HG03558 (cell line): Measurements from ENCODE around the gene ARL2BP.

Source experiments
- ATAC-seq: cut with Tn5 transposase; IDR thresholded peaks from one replicate; pipeline ENCODE4 v1.9.1; 2021; ENCODE audit warnings: moderate number of reproducible peaks; ENCODE audit not compliant: unreplicated experiment; ENCODE audit errors: extremely low read depth

Gene ARL2BP

GRCh38 chr16:57279780-57280638 lies 35.0 kb downstream of the ARL2BP start:
- ATAC-seq = no peak

- ATAC-seq = no peak
Measured at GRCh38 chr16:57281791-57282190, 36.7 kb downstream of the ARL2BP start.

GRCh38 chr16:57282510-57283213 lies 37.6 kb downstream of the ARL2BP start:
- no peak for ATAC-seq

- no peak for ATAC-seq
Measured at GRCh38 chr16:57283214-57283958, 38.3 kb downstream of the ARL2BP start.

- ATAC-seq = no peak
Measured at GRCh38 chr16:57283959-57284208, 38.8 kb downstream of the ARL2BP start.

DNA sequence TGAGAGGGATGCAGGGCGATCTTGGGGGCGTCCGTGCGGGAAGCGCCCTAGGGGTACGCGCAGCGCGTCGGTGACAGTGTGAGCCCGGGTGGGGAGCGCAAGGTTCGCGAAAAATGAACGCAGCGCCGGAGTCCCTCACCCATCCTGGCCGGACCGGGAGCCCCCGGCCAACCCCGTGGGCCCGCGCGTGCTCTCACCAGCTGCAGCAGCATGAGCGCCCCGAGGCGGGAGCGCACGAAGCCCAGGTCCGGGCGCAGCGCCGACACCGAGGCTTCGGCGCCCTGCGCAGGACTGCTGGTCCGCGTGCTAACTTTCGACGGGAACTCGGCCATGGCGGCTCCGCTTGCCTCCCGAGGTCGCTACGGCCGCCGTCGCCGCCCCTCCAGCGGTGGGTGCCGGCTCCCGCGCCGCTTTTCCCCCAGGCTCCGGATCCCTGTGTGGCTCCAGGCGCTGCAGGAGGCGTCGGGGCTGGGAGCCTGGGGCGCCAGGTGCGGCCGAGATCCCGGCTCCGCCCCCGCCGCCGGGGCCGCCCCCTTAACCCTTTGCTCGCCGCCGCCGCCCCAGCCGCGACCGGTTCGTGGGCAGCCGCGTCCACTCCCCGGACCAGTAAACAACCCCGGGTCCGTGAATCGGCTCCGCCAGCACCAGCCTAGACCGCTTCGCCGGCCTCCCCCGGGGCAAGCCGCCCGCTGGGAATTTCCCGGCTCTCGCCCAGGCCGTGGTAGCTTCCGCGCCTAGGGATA lies 39.3 kb downstream of the ARL2BP start, which contains the start of gene PLLP:
Gene PLLP, minus strand, starts transcription at position 464 of the 743 bp plus-strand sequence. Its CDS starts 132 bp downstream, at position 332.
- no peak for ATAC-seq

DNA sequence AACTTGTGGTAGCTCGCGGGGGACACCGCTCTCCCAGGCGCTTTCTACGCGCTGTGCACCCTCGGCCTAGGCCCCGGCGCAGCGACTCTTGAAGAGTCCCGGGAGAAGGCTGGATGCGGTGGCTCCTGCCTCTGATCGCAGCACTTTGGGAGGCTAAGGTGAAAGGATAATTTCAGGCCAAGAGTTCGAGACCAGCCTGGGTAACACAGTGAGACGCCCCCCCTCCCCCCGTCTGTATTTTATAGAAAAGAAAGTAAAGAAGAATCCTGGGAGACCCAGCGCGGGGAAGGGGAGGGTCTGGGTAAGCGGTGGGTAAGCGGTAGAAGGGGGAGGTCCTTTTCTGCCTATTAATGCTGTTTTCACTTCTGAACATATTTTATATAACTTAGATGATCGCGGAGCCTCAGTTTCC lies 39.9 kb downstream of the ARL2BP start:
- no peak for ATAC-seq

- no peak for ATAC-seq
Measured at GRCh38 chr16:57285379-57285778, 40.3 kb downstream of the ARL2BP start.

- ATAC-seq = no peak
Measured at GRCh38 chr16:57289391-57290257, 44.6 kb downstream of the ARL2BP start.

DNA sequence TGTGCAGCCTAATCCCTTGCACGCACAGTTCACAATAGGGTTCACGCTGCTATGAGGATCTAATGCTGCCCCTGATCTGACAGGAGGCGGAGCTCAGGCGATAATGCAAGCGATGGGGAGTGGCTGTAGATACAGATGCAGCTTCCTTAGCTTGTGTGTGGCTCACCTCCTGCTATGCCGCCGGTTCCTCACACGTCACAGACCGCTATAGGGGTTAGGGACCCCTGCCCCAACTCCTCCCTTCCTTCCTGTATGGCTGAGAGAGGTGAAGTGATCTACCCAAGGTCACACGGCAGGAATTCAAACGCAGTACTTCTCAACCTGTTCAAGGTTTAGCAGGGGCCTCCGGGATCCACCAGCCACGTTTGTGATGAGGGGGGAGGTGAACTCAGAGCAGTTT lies 52.8 kb downstream of the ARL2BP start:
- ATAC-seq = no peak

DNA sequence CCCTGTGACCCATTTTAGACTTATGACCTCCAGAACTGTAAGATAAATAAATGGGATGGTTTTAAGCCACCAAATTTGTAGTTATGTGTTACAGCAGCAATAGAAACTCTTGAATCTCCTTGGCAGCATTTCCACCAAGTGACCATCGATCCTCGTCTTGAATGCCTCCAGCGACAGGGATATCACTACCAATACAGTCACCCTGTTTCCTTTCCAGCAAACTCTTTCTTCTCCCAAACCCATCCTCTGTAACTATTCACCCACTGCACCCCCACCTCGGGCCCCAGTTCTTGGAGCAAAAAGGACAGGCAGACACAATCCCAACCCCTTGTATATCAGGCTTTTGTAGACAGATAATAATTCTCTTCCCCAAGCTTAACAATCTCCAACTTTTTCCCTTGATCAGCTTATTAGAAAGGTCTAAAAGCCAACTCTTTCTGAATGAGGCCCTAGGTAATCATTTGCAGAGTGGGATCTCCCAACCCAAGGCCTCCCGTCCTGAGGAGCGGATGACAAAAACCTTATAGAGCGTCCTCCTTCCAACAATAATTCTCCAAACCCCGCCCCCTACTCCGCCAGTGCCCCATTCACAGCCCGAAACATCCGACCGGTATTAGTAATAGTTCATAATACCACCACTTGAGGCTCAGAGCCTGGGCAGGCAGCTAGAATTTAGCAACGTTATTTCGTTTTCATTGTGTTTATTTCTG lies 54.1 kb downstream of the ARL2BP start:
- no peak for ATAC-seq

DNA sequence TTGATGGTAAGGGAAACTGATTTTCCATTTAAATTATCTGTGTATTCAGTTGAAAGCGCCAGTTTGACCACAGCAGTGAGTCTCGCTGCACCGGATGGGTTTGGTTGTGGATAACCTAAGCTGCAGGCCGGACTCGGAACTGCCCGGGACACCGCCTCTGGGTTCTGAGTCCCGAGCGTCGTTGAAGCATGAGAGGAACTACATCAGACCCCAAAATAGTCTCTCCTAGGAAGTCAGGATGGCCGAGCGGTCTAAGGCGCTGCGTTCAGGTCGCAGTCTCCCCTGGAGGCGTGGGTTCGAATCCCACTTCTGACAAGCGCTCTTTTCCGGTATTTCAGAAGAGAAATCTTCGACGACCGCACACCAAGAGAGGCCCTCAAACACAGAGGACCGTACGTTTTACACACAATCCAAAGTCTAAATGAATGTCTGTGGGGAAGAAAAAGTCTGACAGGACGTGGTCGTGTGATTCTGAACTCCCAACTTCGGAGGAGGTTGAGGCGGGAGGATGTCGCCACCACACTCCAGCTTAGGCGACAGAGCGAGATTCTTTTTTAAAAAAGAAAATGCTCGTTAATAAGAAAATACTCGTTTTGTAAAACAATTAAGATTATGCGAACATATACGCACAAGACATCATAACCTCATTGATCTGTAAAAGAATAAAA lies 54.8 kb downstream of the ARL2BP start:
- ATAC-seq = peak; percentile 27

DNA sequence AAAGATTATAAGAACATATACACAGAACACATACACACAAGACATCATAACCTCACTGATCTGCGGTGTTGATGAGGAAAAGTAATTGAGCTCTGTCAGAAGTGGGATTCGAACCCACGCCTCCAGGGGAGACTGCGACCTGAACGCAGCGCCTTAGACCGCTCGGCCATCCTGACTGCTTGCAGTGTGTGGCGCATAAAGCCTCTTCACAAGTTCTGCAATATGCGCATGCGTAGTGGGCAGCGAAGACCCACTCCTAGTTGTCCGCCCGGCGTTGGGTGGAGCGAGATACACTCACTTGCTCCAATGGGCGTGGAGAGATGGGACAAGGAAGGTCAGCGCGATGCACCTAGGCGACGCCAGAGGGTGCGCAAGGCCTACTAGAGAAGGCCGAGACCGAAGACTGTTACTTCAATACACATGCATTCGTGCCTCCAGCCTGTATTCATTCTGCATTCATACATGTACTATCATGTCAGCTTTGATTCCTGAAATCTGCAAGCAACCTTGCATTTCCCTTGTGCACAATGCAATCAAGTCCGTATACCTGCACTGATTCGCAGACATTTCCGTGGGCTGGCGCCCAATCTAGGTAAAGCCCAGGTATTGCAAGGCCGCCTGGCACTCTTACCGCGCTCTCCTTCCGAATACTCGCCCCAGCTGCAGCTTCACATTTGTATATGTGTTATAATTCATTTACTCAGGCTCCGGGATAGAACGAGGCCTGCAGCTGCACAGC lies 55.5 kb downstream of the ARL2BP start:
- peak; percentile 77 for ATAC-seq

DNA sequence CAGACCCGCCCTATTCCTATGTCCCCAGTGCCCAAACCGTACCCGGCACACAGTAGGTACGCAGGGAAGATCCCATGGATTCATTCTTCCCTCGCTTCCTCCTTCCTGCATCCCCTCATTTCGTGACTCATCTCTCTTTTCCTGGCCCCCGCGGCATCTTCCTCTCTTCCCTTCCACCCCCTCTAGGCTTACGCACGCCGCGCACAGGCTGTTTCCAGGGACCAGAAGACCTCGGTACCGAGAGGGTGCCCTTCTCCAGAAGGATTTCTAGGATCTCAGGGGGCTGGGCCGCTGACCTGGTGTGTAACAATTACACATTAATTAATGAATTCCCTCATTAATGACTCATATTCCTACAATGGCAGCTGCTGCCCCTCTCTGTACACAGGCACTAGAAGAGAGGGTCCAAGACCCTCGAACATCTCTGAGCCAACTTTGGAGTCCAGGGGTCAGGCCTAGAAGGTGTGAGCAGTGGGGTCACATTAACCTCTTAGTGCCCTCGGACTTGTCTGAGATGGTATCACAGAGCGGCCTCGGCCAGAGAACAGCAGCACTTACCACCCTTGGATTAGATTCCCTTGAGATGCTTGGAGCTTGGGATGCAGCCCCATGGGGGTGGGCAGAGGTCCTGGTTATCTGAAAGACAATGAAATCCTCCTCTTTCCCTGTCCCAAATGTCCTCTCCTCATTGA lies 56.2 kb downstream of the ARL2BP start:
- ATAC-seq = no peak
